Dermis microvascular lymphatic vessel endothelial cell (primary cell): Measurements from ENCODE around the gene COL6A2. TPM values are rescaled to one million over a fixed set of nuclear protein-coding genes. Genes with fewer than 3 reads are reported as not detected.
"Not testable (repeated sequence)": the region's sequence is repeated elsewhere in the genome, so short reads cannot be mapped to it uniquely, and the experiment has no call there.

Experiments used
- DNase-seq, 2 donors: peaks; one replicate each; pipeline versions ENCODE4 v3.0.0 to v3.0.0-alpha.2; 2010; ENCODE audit warnings: low read depth in 2 of 2
- total RNA-seq: library from RNA; depleted of rRNA; stranded (reverse); fragments of >200 nt; gene quantifications from 2 replicates; pipeline ENCODE4 v1.2.1, GENCODE V29; 2014

The COL6A2 gene
- total RNA-seq, 1 donor from 2014 or later: 6.5 TPM

GRCh38 chr21:46154955-46155513 lies 57.1 kb downstream of the COL6A2 start:
- no peak for DNase-seq

- no peak for DNase-seq
These were observed 57.8 kb downstream of the COL6A2 start, which contains the start of gene FTCD for GRCh38 chr21:46155514-46156377. Gene FTCD, minus strand, starts transcription at chr21:46155579. Its CDS starts 56 bp downstream, at chr21:46155523.

- DNase-seq: no peak
These were observed 58.4 kb downstream of the COL6A2 start for GRCh38 chr21:46156378-46156645.

GRCh38 chr21:46156678-46157077 lies 58.8 kb downstream of the COL6A2 start:
- DNase-seq: no peak

GRCh38 chr21:46157396-46157986 lies 59.6 kb downstream of the COL6A2 start:
- no peak for DNase-seq

GRCh38 chr21:46157987-46158451 lies 60.1 kb downstream of the COL6A2 start:
- no peak for DNase-seq

GRCh38 chr21:46158666-46159300 lies 60.9 kb downstream of the COL6A2 start:
- no peak for DNase-seq

GRCh38 chr21:46159390-46159789 lies 61.5 kb downstream of the COL6A2 start:
- DNase-seq: no peak

GRCh38 chr21:46159841-46160656 lies 62.1 kb downstream of the COL6A2 start:
- no peak for DNase-seq

- DNase-seq: no peak
These were observed 62.7 kb downstream of the COL6A2 start for GRCh38 chr21:46160657-46160906.

- DNase-seq: no peak
These were observed 63.2 kb downstream of the COL6A2 start for GRCh38 chr21:46160907-46161632.

GRCh38 chr21:46161633-46162592 lies 64.0 kb downstream of the COL6A2 start:
- no peak for DNase-seq

- no peak for DNase-seq
These were observed 65.5 kb downstream of the COL6A2 start for GRCh38 chr21:46163380-46163779.

- DNase-seq: no peak
These were observed 67.2 kb downstream of the COL6A2 start for GRCh38 chr21:46165098-46165497.

- DNase-seq: no peak
These were observed 70.3 kb downstream of the COL6A2 start for GRCh38 chr21:46168238-46168637.

- DNase-seq: no peak
These were observed 70.9 kb downstream of the COL6A2 start for GRCh38 chr21:46168659-46169386.

- not testable (repeated sequence) for DNase-seq
These were observed 72.7 kb downstream of the COL6A2 start for GRCh38 chr21:46170436-46171193.

- DNase-seq: no peak
These were observed 73.7 kb downstream of the COL6A2 start for GRCh38 chr21:46171585-46171984.
